ENCODE measurements around the gene ITM2C. TPM values are rescaled to one million over a fixed set of nuclear protein-coding genes. Genes with fewer than 3 reads are reported as not detected.
A peak's percentile ranks its signal among the peaks of the same experiment; 100 is the strongest.

ITM2C gene
- total and polyA plus RNA-seq, 9 of the 15 experiments (the other 6 are each of a cell fraction or from before 2014, with no cell fraction given), result 0.49 to 58.8 (median 21.5) TPM

DNA sequence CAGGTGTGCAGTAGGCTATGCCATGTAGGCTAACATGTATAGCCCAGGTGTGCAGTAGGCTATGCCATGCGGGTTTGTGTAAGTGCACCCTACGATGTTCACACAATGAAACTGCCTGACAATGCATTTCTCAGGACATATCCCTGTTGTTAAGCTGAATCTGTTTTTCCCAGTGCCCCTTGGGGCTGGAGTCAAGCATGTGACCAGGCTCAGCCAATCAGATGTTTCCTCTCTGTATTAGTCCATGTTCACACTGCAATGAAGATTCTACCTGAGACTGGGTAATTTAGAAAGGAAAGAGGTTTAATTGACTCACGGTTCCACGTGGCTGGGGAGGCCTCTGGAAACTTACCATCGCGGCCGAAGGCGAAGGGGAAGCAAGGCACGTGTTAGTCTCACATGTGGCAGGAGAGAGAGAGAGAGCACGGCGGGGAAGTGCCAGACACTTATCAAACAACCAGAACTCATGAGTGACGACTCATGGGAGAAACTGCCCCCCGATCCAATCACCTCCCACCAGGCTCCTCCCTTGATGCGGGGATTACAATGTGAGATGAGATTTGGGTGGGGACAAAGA lies 24.2 kb downstream of the ITM2C start (continued):
- TF ChIP-seq, protein P1, sequence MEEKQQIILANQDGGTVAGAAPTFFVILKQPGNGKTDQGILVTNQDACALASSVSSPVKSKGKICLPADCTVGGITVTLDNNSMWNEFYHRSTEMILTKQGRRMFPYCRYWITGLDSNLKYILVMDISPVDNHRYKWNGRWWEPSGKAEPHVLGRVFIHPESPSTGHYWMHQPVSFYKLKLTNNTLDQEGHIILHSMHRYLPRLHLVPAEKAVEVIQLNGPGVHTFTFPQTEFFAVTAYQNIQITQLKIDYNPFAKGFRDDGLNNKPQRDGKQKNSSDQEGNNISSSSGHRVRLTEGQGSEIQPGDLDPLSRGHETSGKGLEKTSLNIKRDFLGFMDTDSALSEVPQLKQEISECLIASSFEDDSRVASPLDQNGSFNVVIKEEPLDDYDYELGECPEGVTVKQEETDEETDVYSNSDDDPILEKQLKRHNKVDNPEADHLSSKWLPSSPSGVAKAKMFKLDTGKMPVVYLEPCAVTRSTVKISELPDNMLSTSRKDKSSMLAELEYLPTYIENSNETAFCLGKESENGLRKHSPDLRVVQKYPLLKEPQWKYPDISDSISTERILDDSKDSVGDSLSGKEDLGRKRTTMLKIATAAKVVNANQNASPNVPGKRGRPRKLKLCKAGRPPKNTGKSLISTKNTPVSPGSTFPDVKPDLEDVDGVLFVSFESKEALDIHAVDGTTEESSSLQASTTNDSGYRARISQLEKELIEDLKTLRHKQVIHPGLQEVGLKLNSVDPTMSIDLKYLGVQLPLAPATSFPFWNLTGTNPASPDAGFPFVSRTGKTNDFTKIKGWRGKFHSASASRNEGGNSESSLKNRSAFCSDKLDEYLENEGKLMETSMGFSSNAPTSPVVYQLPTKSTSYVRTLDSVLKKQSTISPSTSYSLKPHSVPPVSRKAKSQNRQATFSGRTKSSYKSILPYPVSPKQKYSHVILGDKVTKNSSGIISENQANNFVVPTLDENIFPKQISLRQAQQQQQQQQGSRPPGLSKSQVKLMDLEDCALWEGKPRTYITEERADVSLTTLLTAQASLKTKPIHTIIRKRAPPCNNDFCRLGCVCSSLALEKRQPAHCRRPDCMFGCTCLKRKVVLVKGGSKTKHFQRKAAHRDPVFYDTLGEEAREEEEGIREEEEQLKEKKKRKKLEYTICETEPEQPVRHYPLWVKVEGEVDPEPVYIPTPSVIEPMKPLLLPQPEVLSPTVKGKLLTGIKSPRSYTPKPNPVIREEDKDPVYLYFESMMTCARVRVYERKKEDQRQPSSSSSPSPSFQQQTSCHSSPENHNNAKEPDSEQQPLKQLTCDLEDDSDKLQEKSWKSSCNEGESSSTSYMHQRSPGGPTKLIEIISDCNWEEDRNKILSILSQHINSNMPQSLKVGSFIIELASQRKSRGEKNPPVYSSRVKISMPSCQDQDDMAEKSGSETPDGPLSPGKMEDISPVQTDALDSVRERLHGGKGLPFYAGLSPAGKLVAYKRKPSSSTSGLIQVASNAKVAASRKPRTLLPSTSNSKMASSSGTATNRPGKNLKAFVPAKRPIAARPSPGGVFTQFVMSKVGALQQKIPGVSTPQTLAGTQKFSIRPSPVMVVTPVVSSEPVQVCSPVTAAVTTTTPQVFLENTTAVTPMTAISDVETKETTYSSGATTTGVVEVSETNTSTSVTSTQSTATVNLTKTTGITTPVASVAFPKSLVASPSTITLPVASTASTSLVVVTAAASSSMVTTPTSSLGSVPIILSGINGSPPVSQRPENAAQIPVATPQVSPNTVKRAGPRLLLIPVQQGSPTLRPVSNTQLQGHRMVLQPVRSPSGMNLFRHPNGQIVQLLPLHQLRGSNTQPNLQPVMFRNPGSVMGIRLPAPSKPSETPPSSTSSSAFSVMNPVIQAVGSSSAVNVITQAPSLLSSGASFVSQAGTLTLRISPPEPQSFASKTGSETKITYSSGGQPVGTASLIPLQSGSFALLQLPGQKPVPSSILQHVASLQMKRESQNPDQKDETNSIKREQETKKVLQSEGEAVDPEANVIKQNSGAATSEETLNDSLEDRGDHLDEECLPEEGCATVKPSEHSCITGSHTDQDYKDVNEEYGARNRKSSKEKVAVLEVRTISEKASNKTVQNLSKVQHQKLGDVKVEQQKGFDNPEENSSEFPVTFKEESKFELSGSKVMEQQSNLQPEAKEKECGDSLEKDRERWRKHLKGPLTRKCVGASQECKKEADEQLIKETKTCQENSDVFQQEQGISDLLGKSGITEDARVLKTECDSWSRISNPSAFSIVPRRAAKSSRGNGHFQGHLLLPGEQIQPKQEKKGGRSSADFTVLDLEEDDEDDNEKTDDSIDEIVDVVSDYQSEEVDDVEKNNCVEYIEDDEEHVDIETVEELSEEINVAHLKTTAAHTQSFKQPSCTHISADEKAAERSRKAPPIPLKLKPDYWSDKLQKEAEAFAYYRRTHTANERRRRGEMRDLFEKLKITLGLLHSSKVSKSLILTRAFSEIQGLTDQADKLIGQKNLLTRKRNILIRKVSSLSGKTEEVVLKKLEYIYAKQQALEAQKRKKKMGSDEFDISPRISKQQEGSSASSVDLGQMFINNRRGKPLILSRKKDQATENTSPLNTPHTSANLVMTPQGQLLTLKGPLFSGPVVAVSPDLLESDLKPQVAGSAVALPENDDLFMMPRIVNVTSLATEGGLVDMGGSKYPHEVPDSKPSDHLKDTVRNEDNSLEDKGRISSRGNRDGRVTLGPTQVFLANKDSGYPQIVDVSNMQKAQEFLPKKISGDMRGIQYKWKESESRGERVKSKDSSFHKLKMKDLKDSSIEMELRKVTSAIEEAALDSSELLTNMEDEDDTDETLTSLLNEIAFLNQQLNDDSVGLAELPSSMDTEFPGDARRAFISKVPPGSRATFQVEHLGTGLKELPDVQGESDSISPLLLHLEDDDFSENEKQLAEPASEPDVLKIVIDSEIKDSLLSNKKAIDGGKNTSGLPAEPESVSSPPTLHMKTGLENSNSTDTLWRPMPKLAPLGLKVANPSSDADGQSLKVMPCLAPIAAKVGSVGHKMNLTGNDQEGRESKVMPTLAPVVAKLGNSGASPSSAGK (IDR thresholded peaks at IDR 0.05), result peak; percentile 49; the same call in 1 of the 2 replicates
- TF ChIP-seq, protein P2, sequence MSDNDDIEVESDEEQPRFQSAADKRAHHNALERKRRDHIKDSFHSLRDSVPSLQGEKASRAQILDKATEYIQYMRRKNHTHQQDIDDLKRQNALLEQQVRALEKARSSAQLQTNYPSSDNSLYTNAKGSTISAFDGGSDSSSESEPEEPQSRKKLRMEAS (CRISPR knock-in tag; IDR thresholded peaks at IDR 0.05), result peak; percentile 42; the same call in 1 of the 2 replicates
- TF ChIP-seq SNIP1 (IDR thresholded peaks at IDR 0.05; ENCODE audit: low read depth), result no peak
